Measurements from ENCODE around the gene MT1F.

MT1F gene

GRCh38 chr16:56643833-56644232 is 13.9 kb upstream of the MT1F start:
- H3K9me3 ChIP-seq (ENCODE audit: insufficient read depth, low read length): no peaks in the 10 kb centered on the region
- H3K9me2 ChIP-seq (replicated peaks; ENCODE audit: insufficient read depth, low read length): no peaks in the 10 kb centered on the region
- H4K20me1 ChIP-seq (ENCODE audit: low read depth, low read length): no peaks in the 10 kb centered on the region
- no peak overlapping the region for H3K9ac ChIP-seq (ENCODE audit: low read length)
- H3K79me2 ChIP-seq (ENCODE audit: insufficient read depth, low read length): no peaks in the 10 kb centered on the region
- H3K4me3 ChIP-seq (ENCODE audit: insufficient read depth, low read length, poor library complexity, severe bottlenecking): no peak overlapping the region
- H3F3A ChIP-seq (ENCODE audit: insufficient read depth): no peaks in the 10 kb centered on the region
- no peaks in the 10 kb centered on the region for H3K36me3 ChIP-seq (ENCODE audit: low read length)
- no peak overlapping the region for H2AFZ ChIP-seq (ENCODE audit: low read depth, low read length, severe bottlenecking)
- TF ChIP-seq EZH2phosphoT487 (conservative IDR thresholded peaks at IDR 0.05; ENCODE audit: low read length): no peak
- TF ChIP-seq, protein P1, sequence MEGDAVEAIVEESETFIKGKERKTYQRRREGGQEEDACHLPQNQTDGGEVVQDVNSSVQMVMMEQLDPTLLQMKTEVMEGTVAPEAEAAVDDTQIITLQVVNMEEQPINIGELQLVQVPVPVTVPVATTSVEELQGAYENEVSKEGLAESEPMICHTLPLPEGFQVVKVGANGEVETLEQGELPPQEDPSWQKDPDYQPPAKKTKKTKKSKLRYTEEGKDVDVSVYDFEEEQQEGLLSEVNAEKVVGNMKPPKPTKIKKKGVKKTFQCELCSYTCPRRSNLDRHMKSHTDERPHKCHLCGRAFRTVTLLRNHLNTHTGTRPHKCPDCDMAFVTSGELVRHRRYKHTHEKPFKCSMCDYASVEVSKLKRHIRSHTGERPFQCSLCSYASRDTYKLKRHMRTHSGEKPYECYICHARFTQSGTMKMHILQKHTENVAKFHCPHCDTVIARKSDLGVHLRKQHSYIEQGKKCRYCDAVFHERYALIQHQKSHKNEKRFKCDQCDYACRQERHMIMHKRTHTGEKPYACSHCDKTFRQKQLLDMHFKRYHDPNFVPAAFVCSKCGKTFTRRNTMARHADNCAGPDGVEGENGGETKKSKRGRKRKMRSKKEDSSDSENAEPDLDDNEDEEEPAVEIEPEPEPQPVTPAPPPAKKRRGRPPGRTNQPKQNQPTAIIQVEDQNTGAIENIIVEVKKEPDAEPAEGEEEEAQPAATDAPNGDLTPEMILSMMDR (IDR thresholded peaks at IDR 0.05; ENCODE audit: insufficient read depth, low read length, poor library complexity, severe bottlenecking): no peak
- peak overlapping the region; percentile 12 for H3K4me2 ChIP-seq (ENCODE audit: low read depth, low read length, poor library complexity, severe bottlenecking)
- no peak overlapping the region for H3K27ac ChIP-seq (ENCODE audit: low read depth, low read length)
- no peaks in the 10 kb centered on the region for H3K27me3 ChIP-seq (ENCODE audit: low read length)

DNA sequence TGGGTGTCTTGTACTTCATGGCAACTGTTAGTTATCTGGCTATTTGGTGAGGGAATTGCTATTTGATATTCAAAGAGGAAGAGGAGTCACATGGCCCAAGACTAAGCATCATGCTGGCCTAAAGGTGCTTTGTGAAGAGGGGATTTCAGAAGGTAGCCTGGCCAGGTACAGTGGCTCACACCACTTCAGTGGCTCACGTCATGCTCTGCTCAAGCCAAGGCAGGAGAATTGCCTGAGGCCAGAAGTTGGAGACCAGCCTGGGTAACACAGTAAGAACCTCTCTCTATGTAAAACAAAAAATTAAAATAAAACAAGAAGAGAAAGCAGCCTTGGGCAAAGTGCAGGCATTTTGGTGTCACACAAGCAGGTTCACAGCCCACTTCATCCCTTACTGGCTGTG is 12.4 kb upstream of the MT1F start:
- Histone ChIP-seq H3K9ac (ENCODE audit: low read length) (no peak overlapping the region), H3K79me2 (ENCODE audit: insufficient read depth, low read length) (no peaks in the 10 kb centered on the region), H4K20me1 (ENCODE audit: low read depth, low read length) (no peaks in the 10 kb centered on the region), H3K4me2 (ENCODE audit: low read depth, low read length, poor library complexity, severe bottlenecking) (no peak overlapping the region), H3K27ac (ENCODE audit: low read depth, low read length) (no peak overlapping the region), H3F3A (ENCODE audit: insufficient read depth) (no peaks in the 10 kb centered on the region), H3K27me3 (ENCODE audit: low read length) (no peaks in the 10 kb centered on the region), H3K9me2 (replicated peaks; ENCODE audit: insufficient read depth, low read length) (no peaks in the 10 kb centered on the region), H3K9me3 (ENCODE audit: insufficient read depth, low read length) (no peaks in the 10 kb centered on the region), H3K4me3 (ENCODE audit: insufficient read depth, low read length, poor library complexity, severe bottlenecking) (no peak overlapping the region), H2AFZ (ENCODE audit: low read depth, low read length, severe bottlenecking) (no peak overlapping the region), H3K36me3 (ENCODE audit: low read length) (no peaks in the 10 kb centered on the region)
- TF ChIP-seq, protein P1 (IDR thresholded peaks at IDR 0.05; ENCODE audit: insufficient read depth, low read length, poor library complexity, severe bottlenecking): no peak
- TF ChIP-seq EZH2phosphoT487 (conservative IDR thresholded peaks at IDR 0.05; ENCODE audit: low read length): no peak

DNA sequence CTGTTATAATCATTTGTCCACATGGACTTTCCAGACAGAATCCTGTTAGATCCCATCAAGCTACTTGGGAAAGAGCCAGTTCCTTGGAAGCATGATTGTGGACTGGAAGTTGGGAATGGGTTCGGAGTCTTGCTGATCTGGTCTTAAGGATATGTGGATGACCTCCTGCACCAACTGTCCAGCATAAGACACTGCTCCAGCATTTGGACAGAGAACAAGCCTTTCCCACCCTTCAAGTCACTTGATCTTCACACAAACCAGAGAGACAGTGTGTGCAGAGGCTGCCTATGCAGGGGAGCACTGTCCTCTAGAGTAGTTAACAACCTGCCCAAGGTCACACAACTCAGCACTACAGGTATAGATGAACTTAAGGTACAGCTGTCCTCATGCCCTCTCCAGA is 11.9 kb upstream of the MT1F start:
- no peaks in the 10 kb centered on the region for H3K27me3 ChIP-seq (ENCODE audit: low read length)
- H4K20me1 ChIP-seq (ENCODE audit: low read depth, low read length): no peaks in the 10 kb centered on the region
- H3K9me2 ChIP-seq (replicated peaks; ENCODE audit: insufficient read depth, low read length): no peaks in the 10 kb centered on the region
- H3K36me3 ChIP-seq (ENCODE audit: low read length): no peaks in the 10 kb centered on the region
- H3K9ac ChIP-seq (ENCODE audit: low read length): no peak overlapping the region
- TF ChIP-seq, protein P1 (IDR thresholded peaks at IDR 0.05; ENCODE audit: insufficient read depth, low read length, poor library complexity, severe bottlenecking): no peak
- TF ChIP-seq EZH2phosphoT487 (conservative IDR thresholded peaks at IDR 0.05; ENCODE audit: low read length): no peak
- no peak overlapping the region for H3K27ac ChIP-seq (ENCODE audit: low read depth, low read length)
- no peaks in the 10 kb centered on the region for H3K79me2 ChIP-seq (ENCODE audit: insufficient read depth, low read length)
- H3K4me2 ChIP-seq (ENCODE audit: low read depth, low read length, poor library complexity, severe bottlenecking): no peak overlapping the region
- no peaks in the 10 kb centered on the region for H3K9me3 ChIP-seq (ENCODE audit: insufficient read depth, low read length)
- no peak overlapping the region for H2AFZ ChIP-seq (ENCODE audit: low read depth, low read length, severe bottlenecking)
- no peaks in the 10 kb centered on the region for H3F3A ChIP-seq (ENCODE audit: insufficient read depth)
- no peak overlapping the region for H3K4me3 ChIP-seq (ENCODE audit: insufficient read depth, low read length, poor library complexity, severe bottlenecking)
